ENCODE results near the gene CPSF7. TPM values are rescaled to one million over a fixed set of nuclear protein-coding genes. Genes with fewer than 3 reads are reported as not detected.
"Not testable (repeated sequence)": the region's sequence is repeated elsewhere in the genome, so short reads cannot be mapped to it uniquely, and the experiment has no call there.

The CPSF7 gene
- total RNA-seq, 6 experiments from 2014 or later = 56.9 to 72.4 (median 64.8) TPM

GRCh38 chr11:61437496-61437895 is 7.7 kb upstream of the CPSF7 start:
- no peak for DNase-seq
- Mint-ChIP-seq H3K27ac (no peak overlapping the region), H3K27me3 (ENCODE audit: insufficient read depth) (no peaks in the 10 kb centered on the region; the same call in 1 of the 2 replicates), H3K4me1 (ENCODE audit: low read depth) (peaks cover 16% of the 10 kb centered on the region), H3K36me3 (ENCODE audit: low read depth) (peaks cover 31% of the 10 kb centered on the region), H3K4me3 (no peak overlapping the region), H3K9me3 (no peaks in the 10 kb centered on the region)
- TF ChIP-seq, protein P1, sequence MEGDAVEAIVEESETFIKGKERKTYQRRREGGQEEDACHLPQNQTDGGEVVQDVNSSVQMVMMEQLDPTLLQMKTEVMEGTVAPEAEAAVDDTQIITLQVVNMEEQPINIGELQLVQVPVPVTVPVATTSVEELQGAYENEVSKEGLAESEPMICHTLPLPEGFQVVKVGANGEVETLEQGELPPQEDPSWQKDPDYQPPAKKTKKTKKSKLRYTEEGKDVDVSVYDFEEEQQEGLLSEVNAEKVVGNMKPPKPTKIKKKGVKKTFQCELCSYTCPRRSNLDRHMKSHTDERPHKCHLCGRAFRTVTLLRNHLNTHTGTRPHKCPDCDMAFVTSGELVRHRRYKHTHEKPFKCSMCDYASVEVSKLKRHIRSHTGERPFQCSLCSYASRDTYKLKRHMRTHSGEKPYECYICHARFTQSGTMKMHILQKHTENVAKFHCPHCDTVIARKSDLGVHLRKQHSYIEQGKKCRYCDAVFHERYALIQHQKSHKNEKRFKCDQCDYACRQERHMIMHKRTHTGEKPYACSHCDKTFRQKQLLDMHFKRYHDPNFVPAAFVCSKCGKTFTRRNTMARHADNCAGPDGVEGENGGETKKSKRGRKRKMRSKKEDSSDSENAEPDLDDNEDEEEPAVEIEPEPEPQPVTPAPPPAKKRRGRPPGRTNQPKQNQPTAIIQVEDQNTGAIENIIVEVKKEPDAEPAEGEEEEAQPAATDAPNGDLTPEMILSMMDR (IDR thresholded peaks at IDR 0.05) = no peak

DNA sequence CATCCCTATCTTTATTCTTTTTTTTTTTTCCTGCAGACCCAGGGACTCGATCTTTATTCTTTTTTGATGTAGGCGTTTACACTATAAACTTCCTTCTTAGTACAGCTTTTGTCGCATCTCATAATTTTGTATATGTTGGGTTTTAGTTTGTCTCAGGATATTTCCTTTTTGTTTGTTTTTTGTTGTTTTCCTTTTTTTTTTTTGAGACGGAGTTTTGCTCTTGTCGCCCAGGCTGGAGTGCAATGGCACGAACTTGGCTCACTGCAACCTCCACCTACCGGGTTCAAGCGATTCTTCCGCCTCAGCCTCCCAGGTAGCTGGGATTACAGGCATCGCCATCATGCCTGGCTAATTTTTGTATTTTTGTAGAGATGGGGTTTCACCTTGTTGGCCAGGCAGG is 1.1 kb upstream of the CPSF7 start:
- H3K27me3 Mint-ChIP-seq (ENCODE audit: insufficient read depth); DNase-seq; H3K9me3 Mint-ChIP-seq: not testable (repeated sequence)
- peak overlapping the region; percentile 94 for H3K27ac Mint-ChIP-seq
- H3K4me1 Mint-ChIP-seq (ENCODE audit: low read depth) = peaks cover 36% of the 10 kb centered on the region
- H3K4me3 Mint-ChIP-seq = peak overlapping the region; percentile 98
- H3K36me3 Mint-ChIP-seq (ENCODE audit: low read depth) = peaks cover 27% of the 10 kb centered on the region

DNA sequence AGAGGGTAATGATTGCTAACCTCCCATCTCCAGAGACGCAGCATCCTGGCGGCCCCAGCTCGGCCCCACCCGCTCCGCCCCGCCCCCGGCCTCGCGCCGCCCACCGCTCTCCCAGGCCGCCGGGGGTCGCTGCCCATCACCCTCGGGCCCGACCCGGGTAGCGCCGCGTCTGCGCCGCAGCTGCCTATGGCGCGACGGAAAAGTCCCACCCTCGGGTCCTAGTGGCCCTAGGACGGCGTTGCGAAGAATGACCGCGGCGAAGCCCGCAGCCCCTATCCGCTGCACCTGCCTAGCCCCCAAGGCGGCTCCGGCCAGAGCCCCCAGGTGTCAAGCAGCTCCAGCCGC is 457 bp downstream of the CPSF7 start:
- Mint-ChIP-seq H3K9me3 (no peaks in the 10 kb centered on the region), H3K27ac (peak overlapping the region; percentile 94), H3K27me3 (ENCODE audit: insufficient read depth) (no peaks in the 10 kb centered on the region; the same call in 1 of the 2 replicates), H3K36me3 (ENCODE audit: low read depth) (peaks cover 30% of the 10 kb centered on the region), H3K4me1 (ENCODE audit: low read depth) (peaks cover 35% of the 10 kb centered on the region), H3K4me3 (peak overlapping the region; percentile 98)
- TF ChIP-seq, protein P1 (IDR thresholded peaks at IDR 0.05) = peak; percentile 69
- DNase-seq = no peak

- peak overlapping the region; percentile 8 for H3K27ac Mint-ChIP-seq
- TF ChIP-seq, protein P1 (IDR thresholded peaks at IDR 0.05) = no peak
- peaks cover 42% of the 10 kb centered on the region for H3K36me3 Mint-ChIP-seq (ENCODE audit: low read depth)
- H3K9me3 Mint-ChIP-seq = no peaks in the 10 kb centered on the region
- peaks cover 26% of the 10 kb centered on the region for H3K4me1 Mint-ChIP-seq (ENCODE audit: low read depth)
- no peaks in the 10 kb centered on the region for H3K27me3 Mint-ChIP-seq (ENCODE audit: insufficient read depth)
- DNase-seq = no peak
- H3K4me3 Mint-ChIP-seq = no peak overlapping the region
Observed at GRCh38 chr11:61425367-61426131, 4.2 kb downstream of the CPSF7 start.

GRCh38 chr11:61422226-61422625 is 7.5 kb downstream of the CPSF7 start:
- Mint-ChIP-seq H3K27ac (no peak overlapping the region), H3K27me3 (ENCODE audit: insufficient read depth) (no peaks in the 10 kb centered on the region), H3K36me3 (ENCODE audit: low read depth) (peaks cover 37% of the 10 kb centered on the region), H3K9me3 (no peaks in the 10 kb centered on the region), H3K4me3 (no peak overlapping the region), H3K4me1 (ENCODE audit: low read depth) (peaks cover 19% of the 10 kb centered on the region)
- TF ChIP-seq, protein P1 (IDR thresholded peaks at IDR 0.05) = no peak
- no peak for DNase-seq

GRCh38 chr11:61418136-61418535 is 11.6 kb downstream of the CPSF7 start:
- H3K4me1 Mint-ChIP-seq (ENCODE audit: low read depth) = peaks cover 13% of the 10 kb centered on the region
- H3K36me3 Mint-ChIP-seq (ENCODE audit: low read depth) = peaks cover 52% of the 10 kb centered on the region
- H3K4me3 Mint-ChIP-seq = no peak overlapping the region
- DNase-seq = no peak
- TF ChIP-seq, protein P1 (IDR thresholded peaks at IDR 0.05) = no peak
- no peaks in the 10 kb centered on the region for H3K9me3 Mint-ChIP-seq
- no peaks in the 10 kb centered on the region for H3K27me3 Mint-ChIP-seq (ENCODE audit: insufficient read depth)
- H3K27ac Mint-ChIP-seq = peak overlapping the region; percentile 64
